ENCODE data around the gene ERO1B.
"Not testable (repeated sequence)": the region's sequence is repeated elsewhere in the genome, so short reads cannot be mapped to it uniquely, and the experiment has no call there.

The ERO1B gene

DNA sequence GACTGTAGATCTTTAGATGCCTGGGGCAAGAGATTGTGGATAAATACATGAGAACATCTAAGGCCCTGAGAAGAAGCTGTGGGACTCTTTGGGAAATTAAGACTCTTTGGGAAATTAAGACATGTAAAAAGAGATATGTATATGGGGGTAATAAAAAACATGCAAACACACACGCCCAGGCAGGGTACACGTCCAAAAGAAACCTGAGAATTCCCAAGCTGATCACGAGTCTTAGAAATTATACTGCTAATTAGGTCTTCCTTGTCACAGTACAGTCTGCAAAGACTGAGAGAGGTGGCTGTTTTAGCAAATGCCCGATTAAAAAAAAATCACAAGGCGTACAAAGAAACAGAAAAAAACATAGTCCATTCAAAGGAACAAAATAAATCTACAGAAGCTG, 39.3 kb upstream of the ERO1B start:
- TF ChIP-seq, protein P1, sequence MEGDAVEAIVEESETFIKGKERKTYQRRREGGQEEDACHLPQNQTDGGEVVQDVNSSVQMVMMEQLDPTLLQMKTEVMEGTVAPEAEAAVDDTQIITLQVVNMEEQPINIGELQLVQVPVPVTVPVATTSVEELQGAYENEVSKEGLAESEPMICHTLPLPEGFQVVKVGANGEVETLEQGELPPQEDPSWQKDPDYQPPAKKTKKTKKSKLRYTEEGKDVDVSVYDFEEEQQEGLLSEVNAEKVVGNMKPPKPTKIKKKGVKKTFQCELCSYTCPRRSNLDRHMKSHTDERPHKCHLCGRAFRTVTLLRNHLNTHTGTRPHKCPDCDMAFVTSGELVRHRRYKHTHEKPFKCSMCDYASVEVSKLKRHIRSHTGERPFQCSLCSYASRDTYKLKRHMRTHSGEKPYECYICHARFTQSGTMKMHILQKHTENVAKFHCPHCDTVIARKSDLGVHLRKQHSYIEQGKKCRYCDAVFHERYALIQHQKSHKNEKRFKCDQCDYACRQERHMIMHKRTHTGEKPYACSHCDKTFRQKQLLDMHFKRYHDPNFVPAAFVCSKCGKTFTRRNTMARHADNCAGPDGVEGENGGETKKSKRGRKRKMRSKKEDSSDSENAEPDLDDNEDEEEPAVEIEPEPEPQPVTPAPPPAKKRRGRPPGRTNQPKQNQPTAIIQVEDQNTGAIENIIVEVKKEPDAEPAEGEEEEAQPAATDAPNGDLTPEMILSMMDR (IDR thresholded peaks at IDR 0.05; ENCODE audit: control insufficient read depth, extremely low read depth, insufficient read depth): no peak
- no peak for DNase-seq (ENCODE audit: low read depth)
- no peak overlapping the region for H3K4me3 ChIP-seq (ENCODE audit: low read depth, low read length)

DNA sequence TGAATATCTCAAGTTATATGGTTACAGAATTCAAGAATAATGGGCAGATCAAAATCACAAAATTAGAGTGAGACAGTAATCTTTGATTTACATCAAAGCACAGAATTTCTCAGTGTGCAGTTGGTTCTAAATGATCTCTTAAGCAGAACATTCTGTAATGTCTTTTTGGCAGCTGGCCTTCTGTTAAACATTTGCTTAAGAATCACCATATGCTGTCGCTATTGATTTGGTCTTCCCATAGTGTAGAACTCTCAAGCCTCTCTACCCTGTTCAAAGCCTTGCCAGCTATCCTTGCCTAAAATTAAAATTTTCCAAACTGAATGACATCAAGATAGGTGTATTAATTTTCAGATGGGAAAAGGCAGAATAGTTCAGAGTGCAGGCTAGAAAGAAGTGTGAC, 38.9 kb upstream of the ERO1B start:
- TF ChIP-seq, protein P1 (IDR thresholded peaks at IDR 0.05; ENCODE audit: control insufficient read depth, extremely low read depth, insufficient read depth): no peak

DNA sequence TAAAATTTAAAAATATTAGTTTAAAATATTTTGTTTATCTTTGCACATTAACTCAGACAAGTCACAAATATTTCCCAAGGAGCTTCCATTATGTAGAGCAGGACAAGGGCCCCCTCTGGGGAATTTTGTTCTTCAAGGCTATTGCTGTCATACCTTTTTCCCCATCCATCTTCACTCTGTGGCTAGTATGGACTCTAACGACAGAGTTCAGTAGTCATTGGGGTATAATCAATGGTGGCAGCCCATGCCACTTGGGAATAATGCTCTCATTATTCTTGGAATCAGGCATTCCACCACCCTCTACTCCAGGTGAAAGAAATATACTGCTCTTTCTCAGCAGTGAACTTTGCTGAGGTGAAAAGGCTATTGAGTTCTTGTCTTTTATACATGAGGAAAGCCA, 38.5 kb upstream of the ERO1B start:
- TF ChIP-seq, protein P1 (IDR thresholded peaks at IDR 0.05; ENCODE audit: control insufficient read depth, extremely low read depth, insufficient read depth): no peak
- H3K4me3 ChIP-seq (ENCODE audit: low read depth, low read length): no peak overlapping the region
- no peak for DNase-seq (ENCODE audit: low read depth)

More for the DNA sequence above, 38.9 kb upstream of the ERO1B start:
- H3K4me3 ChIP-seq (ENCODE audit: low read depth, low read length): no peak overlapping the region
- DNase-seq (ENCODE audit: low read depth): peak; percentile 91

DNA sequence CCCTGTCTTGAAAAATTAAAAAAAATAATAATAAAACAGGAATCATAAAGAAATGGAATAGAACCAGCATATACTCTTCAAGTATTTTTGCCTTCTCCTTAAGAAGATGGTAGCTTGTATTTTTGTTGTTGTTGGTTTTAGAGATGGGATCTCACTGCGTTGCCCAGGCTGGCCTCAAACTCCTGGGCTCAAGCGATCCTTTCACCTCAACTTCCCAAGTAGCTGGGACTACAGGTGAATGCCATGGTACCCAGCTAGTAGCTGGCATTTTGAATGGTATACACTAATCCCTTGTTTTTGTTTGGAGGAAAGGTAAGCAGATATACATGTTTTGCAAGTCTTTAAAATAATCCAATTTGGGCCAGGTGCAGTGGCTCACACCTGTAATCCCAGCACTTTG, 34.7 kb upstream of the ERO1B start:
- TF ChIP-seq, protein P1 (IDR thresholded peaks at IDR 0.05; ENCODE audit: control insufficient read depth, extremely low read depth, insufficient read depth): no peak

DNA sequence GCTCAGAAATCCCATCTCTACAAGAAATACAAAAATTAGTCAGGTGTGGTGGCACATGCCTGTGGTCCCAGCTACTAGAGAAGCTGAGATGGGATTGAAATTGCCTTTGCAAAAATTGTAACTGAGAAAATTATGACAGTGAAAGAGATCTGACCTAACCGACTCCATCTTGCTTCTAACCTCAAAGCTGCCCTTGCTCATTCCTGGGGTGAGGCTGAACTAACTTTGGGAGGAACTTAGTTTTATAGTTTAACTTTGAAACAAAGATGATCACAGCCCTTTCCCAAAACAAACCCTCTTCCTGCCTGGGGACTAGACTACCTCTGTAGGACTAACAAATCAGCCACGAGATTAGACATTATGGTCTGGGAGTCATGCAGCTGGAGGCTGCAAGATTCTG, 33.8 kb upstream of the ERO1B start:
- no peak for DNase-seq (ENCODE audit: low read depth)
- no peak overlapping the region for H3K4me3 ChIP-seq (ENCODE audit: low read depth, low read length)
- TF ChIP-seq, protein P1 (IDR thresholded peaks at IDR 0.05; ENCODE audit: control insufficient read depth, extremely low read depth, insufficient read depth): no peak

More for the DNA sequence above, 34.7 kb upstream of the ERO1B start:
- DNase-seq (ENCODE audit: low read depth): no peak
- no peak overlapping the region for H3K4me3 ChIP-seq (ENCODE audit: low read depth, low read length)

DNA sequence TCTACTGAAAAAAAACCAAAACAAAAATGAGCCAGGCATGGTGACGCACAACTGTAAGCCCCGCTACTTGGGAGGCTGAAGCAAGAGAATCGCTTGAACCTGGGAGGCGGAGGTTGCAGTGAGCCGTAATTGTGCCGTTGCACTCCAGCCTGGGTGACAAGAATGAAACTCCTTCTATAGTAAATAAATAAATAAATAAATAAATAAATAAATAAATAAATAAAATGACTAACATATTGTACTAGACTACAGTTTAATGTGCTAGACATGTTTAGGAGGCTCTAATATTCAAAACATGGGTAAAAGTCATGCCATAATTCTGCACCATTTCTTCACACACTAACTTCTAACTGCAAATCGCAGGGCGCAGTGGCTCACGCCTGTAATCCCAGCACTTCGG, 33.3 kb upstream of the ERO1B start:
- no peak for DNase-seq (ENCODE audit: low read depth)
- TF ChIP-seq, protein P1 (IDR thresholded peaks at IDR 0.05; ENCODE audit: control insufficient read depth, extremely low read depth, insufficient read depth): no peak
- no peak overlapping the region for H3K4me3 ChIP-seq (ENCODE audit: low read depth, low read length)

DNA sequence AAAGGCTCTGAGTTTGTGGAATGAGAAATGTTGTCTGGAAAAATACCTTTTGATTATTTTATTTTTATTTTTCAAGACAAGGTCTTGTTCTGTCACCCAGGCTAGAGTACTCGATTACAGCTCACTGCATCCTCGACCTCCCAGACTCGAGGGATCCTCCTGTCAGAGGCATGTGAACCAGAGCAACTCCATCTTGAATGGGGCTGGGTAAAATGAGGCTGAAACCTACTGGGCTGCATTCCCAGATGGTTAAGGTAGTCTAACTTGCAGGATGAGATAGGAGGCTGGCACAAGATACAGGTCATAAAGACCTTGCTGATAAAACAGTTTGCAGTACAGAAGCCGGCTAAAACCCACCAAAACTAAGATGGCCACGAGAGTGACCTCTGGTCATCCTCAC, 32.3 kb upstream of the ERO1B start:
- not testable (repeated sequence) for DNase-seq (ENCODE audit: low read depth); H3K4me3 ChIP-seq (ENCODE audit: low read depth, low read length)
